H1 (cell line): Measurements from ENCODE around the gene IFT122. TPM values are rescaled to one million over a fixed set of nuclear protein-coding genes. Genes with fewer than 3 reads are reported as not detected.
A peak's percentile ranks its signal among the peaks of the same experiment; 100 is the strongest.

Experiments
- CTCF ChIA-PET: fragments of 300-600 bp; sonication (Branson Sonifier 250); formaldehyde crosslinking; loops from one replicate; lab custom pipeline; 2021; ENCODE audit not compliant: partially characterized antibody; lab: Charles Lee
- POLR2A ChIA-PET: fragments of 300-600 bp; sonication (Branson Sonifier 250); formaldehyde crosslinking; loops from one replicate; lab custom pipeline; 2021; ENCODE audit warnings: inconsistent platforms; ENCODE audit not compliant: partially characterized antibody; lab: Charles Lee
- DNase-seq, 2 experiments: peaks; one replicate each; pipeline versions ENCODE4 v3.0.0 to v3.0.0-alpha.2; 2010 to 2022; ENCODE audit warnings: low spot score in 2 of 2, low read depth in 1 of 2, mixed read lengths in 1 of 2
- FAIRE-seq: peaks from 2 replicates; lab custom pipeline; 2011; peaks lifted over from hg19 to GRCh38; lab: Jason Lieb, UNC
- H2AFZ ChIP-seq: 2 replicates; pipeline ENCODE4 v1.8.1; 2012; ENCODE audit warnings: low read length, inconsistent platforms
- H2AK5ac ChIP-seq: 2 replicates; pipeline ENCODE4 v1.6.1; 2013; ENCODE audit warnings: low read depth, low read length
- H2BK120ac ChIP-seq: replicated peaks from 2 replicates; pipeline ENCODE3; 2013; ENCODE audit warnings: low read depth, low read length, inconsistent platforms
- H2BK12ac ChIP-seq: 2 replicates; pipeline ENCODE4 v1.6.1; 2013; ENCODE audit warnings: low read depth, low read length
- H2BK15ac ChIP-seq: 2 replicates; pipeline ENCODE4 v1.6.1; 2013; ENCODE audit warnings: low read length
- H2BK20ac ChIP-seq: 2 replicates; pipeline ENCODE4 v1.6.1; 2013; ENCODE audit warnings: low read length
- H2BK5ac ChIP-seq: 2 replicates; pipeline ENCODE4 v1.6.1; 2013; ENCODE audit warnings: low read depth, low read length
- H3K14ac ChIP-seq: 2 replicates; pipeline ENCODE4 v1.6.1; 2013; ENCODE audit warnings: inconsistent platforms; ENCODE audit not compliant: insufficient read length
- H3K18ac ChIP-seq: 2 replicates; pipeline ENCODE4 v1.6.1; 2013; ENCODE audit warnings: low read length; ENCODE audit errors: extremely low read depth
- H3K23ac ChIP-seq: 2 replicates; pipeline ENCODE4 v1.6.1; 2013; ENCODE audit warnings: inconsistent platforms; ENCODE audit not compliant: insufficient read length
- H3K23me2 ChIP-seq: 2 replicates; pipeline ENCODE4 v1.6.1; 2013; ENCODE audit warnings: low read depth, low read length
- H3K27ac ChIP-seq: 2 replicates; pipeline ENCODE4 v1.6.1; 2011; ENCODE audit warnings: low read depth, low read length, inconsistent platforms
- H3K27me3 ChIP-seq, 4 experiments: replicated peaks in 1 of 4; 1 replicate in 1 of 4; 2 replicates in 3 of 4; pipeline versions ENCODE4 v1.6.1 to v1.8.1; 2011 to 2013; ENCODE audit warnings: low read length in 3 of 4, mild to moderate bottlenecking in 3 of 4, inconsistent platforms in 2 of 4, mixed read lengths in 2 of 4, moderate library complexity in 1 of 4; ENCODE audit not compliant: control insufficient read depth in 3 of 4, insufficient read depth in 3 of 4; ENCODE audit errors: extremely low read depth in 1 of 4
- H3K36me3 ChIP-seq, 4 experiments: 2 replicates each; pipeline versions ENCODE4 v1.6.1 to v1.8.1; 2011 to 2013; ENCODE audit warnings: mild to moderate bottlenecking in 4 of 4, low read length in 3 of 4, moderate library complexity in 2 of 4, control low read depth in 1 of 4, inconsistent platforms in 1 of 4; ENCODE audit not compliant: insufficient read depth in 4 of 4, control insufficient read depth in 2 of 4
- H3K4ac ChIP-seq: replicated peaks from 2 replicates; pipeline ENCODE3; 2013; ENCODE audit warnings: low read length, low read depth, mixed read lengths, inconsistent platforms; ENCODE audit not compliant: insufficient read length
- H3K4me1 ChIP-seq, 4 experiments: replicated peaks in 1 of 4; 1 replicate in 1 of 4; 2 replicates in 3 of 4; pipeline versions ENCODE4 v1.6.1 to v1.8.1; 2011 to 2013; ENCODE audit warnings: low read length in 3 of 4, inconsistent platforms in 2 of 4, mixed read lengths in 1 of 4; ENCODE audit not compliant: insufficient read depth in 4 of 4, control insufficient read depth in 3 of 4
- H3K4me2 ChIP-seq, 2 experiments: 2 replicates each; pipeline versions ENCODE4 v1.6.1 to v1.8.1; 2011 to 2013; ENCODE audit warnings: low read depth in 2 of 2, low read length in 2 of 2, control low read depth in 1 of 2, inconsistent platforms in 1 of 2, mild to moderate bottlenecking in 1 of 2; ENCODE audit not compliant: insufficient read depth in 1 of 2
- H3K4me3 ChIP-seq, 4 experiments: fragments of 200-600, 300-600 bp in 1 of 4; sonication (generic), shearing (Covaris generic), sonication (Bioruptor Twin) in 1 of 4; 2 replicates each; pipeline versions ENCODE4 v1.5.1 to v1.8.1; 2011 to 2016; ENCODE audit warnings: low read length in 4 of 4, low read depth in 3 of 4, control low read depth in 2 of 4, inconsistent platforms in 2 of 4, mild to moderate bottlenecking in 2 of 4, mixed read lengths in 1 of 4, moderate library complexity in 1 of 4; ENCODE audit not compliant: insufficient read depth in 2 of 4; ENCODE audit errors: extremely low read depth in 1 of 4
- H3K56ac ChIP-seq: replicated peaks from 2 replicates; pipeline ENCODE3; 2013; ENCODE audit warnings: low read depth, mild to moderate bottlenecking, mixed read lengths, low read length, inconsistent platforms; ENCODE audit not compliant: insufficient read length
- H3K79me1 ChIP-seq: 2 replicates; pipeline ENCODE4 v1.6.1; 2013; ENCODE audit warnings: low read depth, low read length, control low read depth
- H3K79me2 ChIP-seq, 2 experiments: 2 replicates each; pipeline versions ENCODE4 v1.6.1 to v1.8.1; 2012 to 2013; ENCODE audit warnings: low read length in 2 of 2, mild to moderate bottlenecking in 2 of 2, inconsistent platforms in 1 of 2; ENCODE audit not compliant: insufficient read depth in 2 of 2, control insufficient read depth in 1 of 2
- H3K9ac ChIP-seq, 4 experiments: replicated peaks in 1 of 4; 1 replicate in 1 of 4; 2 replicates in 3 of 4; pipeline versions ENCODE4 v1.6.1 to v1.8.1; 2011 to 2013; ENCODE audit warnings: low read depth in 3 of 4, low read length in 3 of 4, control low read depth in 2 of 4, mild to moderate bottlenecking in 2 of 4, moderate library complexity in 2 of 4, inconsistent platforms in 1 of 4; ENCODE audit errors: extremely low read depth in 1 of 4
- H3K9me3 ChIP-seq, 2 experiments: 2 replicates each; pipeline versions ENCODE4 v1.6.1 to v1.8.1; 2012 to 2013; ENCODE audit warnings: mild to moderate bottlenecking in 2 of 2, moderate library complexity in 2 of 2, control low read depth in 1 of 2, inconsistent platforms in 1 of 2, low read depth in 1 of 2, low read length in 1 of 2, mixed read lengths in 1 of 2; ENCODE audit not compliant: insufficient read depth in 2 of 2
- H4K20me1 ChIP-seq, 2 experiments: replicated peaks in 1 of 2; 2 replicates each; pipeline versions ENCODE3 to v1.8.1; 2011 to 2013; ENCODE audit warnings: inconsistent platforms in 2 of 2, low read length in 2 of 2, mild to moderate bottlenecking in 1 of 2; ENCODE audit not compliant: insufficient read depth in 2 of 2, control insufficient read depth in 1 of 2
- H4K5ac ChIP-seq: 2 replicates; pipeline ENCODE4 v1.6.1; 2013; ENCODE audit warnings: low read length, low read depth, mixed read lengths, inconsistent platforms; ENCODE audit not compliant: insufficient read length
- H4K8ac ChIP-seq: 2 replicates; pipeline ENCODE4 v1.8.0; 2013; ENCODE audit warnings: mild to moderate bottlenecking, moderate library complexity, low read length, inconsistent platforms; ENCODE audit not compliant: insufficient read depth; ENCODE audit errors: extremely low read depth
- H4K91ac ChIP-seq: replicated peaks from 2 replicates; pipeline ENCODE3; 2013; ENCODE audit warnings: low read length, mixed read lengths, inconsistent platforms; ENCODE audit not compliant: insufficient read length
- BCL11A ChIP-seq, 2 experiments: IDR thresholded peaks; one replicate each; pipeline ENCODE4 v1.6.1; 2011; ENCODE audit warnings: low read depth in 2 of 2, low read length in 2 of 2, mild to moderate bottlenecking in 2 of 2
- EGR1 ChIP-seq: IDR thresholded peaks from 2 replicates; pipeline ENCODE4 v1.6.1; 2011; ENCODE audit warnings: low read depth, low read length, borderline replicate concordance
- NANOG ChIP-seq: IDR thresholded peaks from 2 replicates; pipeline ENCODE4 v1.6.1; 2011; ENCODE audit warnings: low read length, low read depth, mild to moderate bottlenecking, inconsistent platforms; ENCODE audit not compliant: insufficient read depth, poor library complexity, severe bottlenecking
- POLR2AphosphoS5 ChIP-seq: IDR thresholded peaks from 2 replicates; pipeline ENCODE4 v1.6.1; 2011; ENCODE audit warnings: low read depth, low read length
- SIN3A ChIP-seq, 2 experiments: IDR thresholded peaks in 1 of 2; conservative IDR thresholded peaks in 1 of 2; 2 replicates each; pipeline ENCODE4 v1.6.1; 2011 to 2012; ENCODE audit warnings: low read length in 2 of 2, improper control_type of control experiment in 1 of 2, low read depth in 1 of 2, mild to moderate bottlenecking in 1 of 2
- SIRT6 ChIP-seq: IDR thresholded peaks from one replicate; pipeline ENCODE4 v1.7.1; 2012; ENCODE audit warnings: low read length, inconsistent platforms
- SIX5 ChIP-seq: IDR thresholded peaks from 2 replicates; pipeline ENCODE4 v1.6.1; 2011; ENCODE audit warnings: mild to moderate bottlenecking, low read depth, low read length
- TBP ChIP-seq: IDR thresholded peaks from 2 replicates; pipeline ENCODE4 v1.6.1; 2011; ENCODE audit warnings: low read depth, low read length, improper control_type of control experiment
- WGBS, 2 experiments: shearing (Covaris generic) in 1 of 2; methylation state at CpG; one replicate each; pipeline versions ENCODE4 v1.1.6 to v1.1.7; 2013 to 2015; ENCODE audit warnings: low lambda C conversion rate in 2 of 2, mixed read lengths in 2 of 2, inconsistent platforms in 1 of 2, low coverage in 1 of 2, missing lambda C conversion rate in 1 of 2; ENCODE audit not compliant: insufficient replicate concordance in 2 of 2, insufficient coverage in 1 of 2, insufficient read length in 1 of 2; ENCODE audit errors: extremely low coverage in 1 of 2, missing lambda C conversion rate in 1 of 2; 5-methylcytosine and 5-hydroxymethylcytosine counted together
- polyA plus RNA-seq, 7 experiments: library from polyadenylated mRNA; depleted of rRNA in 3 of 7; stranded (reverse) in 5 of 7; unstranded in 2 of 7; fragments of >200 nt in 5 of 7; fragments of 200-250 nt in 2 of 7; gene quantifications; 1 replicate in 5 of 7; 2 replicates in 1 of 7; 4 replicates in 1 of 7; pipeline versions ENCODE4 v1.2.1 to v1.2.3, GENCODE V29; 2011 to 2013; ENCODE audit warnings: missing spikeins in 2 of 7, mixed read lengths in 2 of 7
- total RNA-seq: library from RNA; stranded (reverse); fragmentation: NEBNext Ultra II Directional; extraction: Animal tissue kit (Norgen Biotek cat#: 25700); gene quantifications from 2 replicates; pipeline ENCODE4 v1.2.1, GENCODE V29; 2021

Gene IFT122
- total and polyA plus RNA-seq, 2 of the 8 experiments (the other 6 are each of a cell fraction or from before 2014, with no cell fraction given), result 23.7 to 25.1 TPM

- Histone ChIP-seq H4K8ac (no peak overlapping the region), H3K79me1 (no peaks in the 10 kb centered on the region), H3K9ac (no peak overlapping the region), H2BK12ac (no peak overlapping the region), H3K56ac (no peak overlapping the region), H3K18ac (no peak overlapping the region), H3K9me3 (no peaks in the 10 kb centered on the region), H3K4me2 (no peak overlapping the region), H3K23ac (no peak overlapping the region)
- DNase-seq, result no peak
- TF ChIP-seq SIN3A (conservative IDR thresholded peaks at IDR 0.05 in 1 of 2, IDR thresholded peaks at IDR 0.05 in 1 of 2; ENCODE audit: low read depth in 1 of 2, low read length in 2 of 2) (no peak), TBP (no peak), POLR2AphosphoS5 (no peak), SIX5 (no peak), SIRT6 (no peak), EGR1 (no peak), NANOG (no peak), BCL11A (IDR thresholded peaks at IDR 0.05; ENCODE audit: low read depth in 2 of 2, low read length in 2 of 2) (no peak)
- TF ChIP-seq, all 59 proteins: peak for 0
- no peak overlapping the region for H3K4ac ChIP-seq
- no peak overlapping the region for H2BK15ac ChIP-seq
- POLR2A ChIA-PET, result interaction anchor here (0.5 kb wide), 1 partner anchor 259 kb away, joined by 3 read pairs; no protein-coding TSS in a partner anchor
- no peak overlapping the region for H2AFZ ChIP-seq
- CTCF ChIA-PET, result interaction anchor here (0.7 to 2.4 kb wide), 8 partner anchors 8 to 259 kb away, joined by 3 to 10 read pairs (median 4); partner anchors contain the start of gene H1-8
- H3K4me3 ChIP-seq, result no peak overlapping the region
- H3K27me3 ChIP-seq, result no peaks in the 10 kb centered on the region
- H3K79me2 ChIP-seq, result no peaks in the 10 kb centered on the region
- no peaks in the 10 kb centered on the region for H3K36me3 ChIP-seq
- H2BK120ac ChIP-seq, result no peak overlapping the region
- no peaks in the 10 kb centered on the region for H3K23me2 ChIP-seq
- no peak overlapping the region for H3K27ac ChIP-seq
- no peak overlapping the region for H2AK5ac ChIP-seq
- WGBS, 2 experiments, result 89% methylated on average over 21 of the region's 21 CpGs; no CpG with 5 or more reads in 1 of the 2 experiments
- no peak for FAIRE-seq
- no peak overlapping the region for H4K91ac ChIP-seq
- H3K14ac ChIP-seq, result no peak overlapping the region
- H2BK20ac ChIP-seq, result peak overlapping the region; percentile 10; the same call in 1 of the 2 replicates
- H4K20me1 ChIP-seq, result no peaks in the 10 kb centered on the region
- H2BK5ac ChIP-seq, result no peak overlapping the region
- H3K4me1 ChIP-seq, result no peaks in the 10 kb centered on the region; a peak in 2 of 7 replicates
- H4K5ac ChIP-seq, result no peak overlapping the region
Observed at GRCh38 chr3:129564981-129565644, 125.1 kb downstream of the IFT122 start.
